A549 (cell line): ENCODE measurements around the gene EPB41L5.

Source experiments
- CTCF ChIP-seq: fragments of >200 bp; sonication (Bioruptor Twin); formaldehyde crosslinking; IDR thresholded peaks from 3 replicates; pipeline ENCODE4 v1.5.1; 2016
- PBX3 ChIP-seq: IDR thresholded peaks from 2 replicates; pipeline ENCODE4 v1.6.1; 2012
- POLR2A ChIP-seq: IDR thresholded peaks from 2 replicates; pipeline ENCODE4 v1.6.1; 2012; ENCODE audit warnings: mild to moderate bottlenecking, low read length
- RAD21 ChIP-seq, 2 experiments: fragments of >200 bp in 1 of 2; sonication (Bioruptor Twin) in 1 of 2; formaldehyde crosslinking in 1 of 2; IDR thresholded peaks in 1 of 2; conservative IDR thresholded peaks in 1 of 2; 2 replicates in 1 of 2; 3 replicates in 1 of 2; pipeline ENCODE4 v1.6.1; 2012 to 2018; ENCODE audit warnings: inconsistent platforms in 1 of 2
- TP53 ChIP-seq: fragments of 250-450 bp; sonication (Bioruptor Pico); IDR thresholded peaks from 2 replicates; pipeline ENCODE4 v1.5.0; 2021; ENCODE audit warnings: mild to moderate bottlenecking, moderate library complexity

- no peak for TF ChIP-seq CTCF
- TF ChIP-seq POLR2A, result no peak
- TF ChIP-seq PBX3, result no peak
- TF ChIP-seq RAD21 (conservative IDR thresholded peaks at IDR 0.05 in 1 of 2, IDR thresholded peaks at IDR 0.05 in 1 of 2), result no peak
- TF ChIP-seq TP53 (CRISPR knock-in tag), result no peak
Measured at GRCh38 chr2:120013597-120014223, 833 bp downstream of the EPB41L5 start.
